NCI-H1417 treated with DMSO at 0.1 percent for 48 hours (cell line): Measurements from ENCODE around the gene CNN3.

ENCODE experiments used
- DNase-seq: peaks from one replicate; lab custom pipeline; 2025; lab: John Stamatoyannopoulos, UW

Gene CNN3

GRCh38 chr1:94887603-94888171 lies 39.2 kb downstream of the CNN3 start:
- DNase-seq = no peak

GRCh38 chr1:94887106-94887505 lies 39.8 kb downstream of the CNN3 start:
- DNase-seq = no peak

- DNase-seq = no peak
Measured at GRCh38 chr1:94886361-94886760, 40.5 kb downstream of the CNN3 start.

- DNase-seq = no peak
Measured at GRCh38 chr1:94884507-94884906, 42.4 kb downstream of the CNN3 start.

DNA sequence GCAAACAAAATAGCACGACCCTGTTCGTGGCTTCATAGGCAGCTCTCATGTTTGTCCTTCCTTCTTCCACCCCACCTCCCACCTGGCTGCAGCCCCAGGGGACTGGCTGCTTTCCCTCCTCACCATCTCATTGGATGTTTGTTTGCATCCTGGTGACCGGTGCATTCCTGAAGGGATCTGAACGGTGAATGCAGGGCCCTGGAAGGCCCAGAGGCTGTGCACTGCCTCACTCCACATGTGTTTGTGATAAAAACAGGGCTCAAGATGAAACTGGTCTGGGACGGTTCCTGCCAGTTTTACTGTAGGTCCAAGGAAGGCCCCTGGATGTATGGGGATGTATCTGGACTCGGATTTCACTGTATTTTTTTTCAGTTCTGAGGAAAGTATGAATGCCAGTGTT lies 42.8 kb downstream of the CNN3 start:
- no peak for DNase-seq

DNA sequence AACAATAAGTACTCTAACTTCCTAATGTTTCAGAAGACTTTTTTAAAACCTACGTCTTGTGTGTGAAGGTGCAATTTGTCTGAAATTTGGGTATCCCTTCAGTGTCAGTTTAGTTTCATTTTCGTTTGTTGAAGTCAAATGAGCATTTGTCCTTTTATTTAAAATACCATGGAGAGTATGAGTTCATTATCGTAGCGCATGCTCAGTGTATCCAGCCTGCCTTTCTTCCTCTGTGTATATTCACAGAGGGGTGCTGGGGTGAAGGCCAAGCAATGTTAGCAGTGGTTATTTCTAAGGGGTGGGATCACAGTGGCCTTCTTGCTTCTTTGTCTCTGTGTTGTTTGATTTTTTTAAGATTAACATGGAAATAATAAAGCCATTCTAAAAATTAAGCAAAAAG lies 43.2 kb downstream of the CNN3 start:
- no peak for DNase-seq

- no peak for DNase-seq
Measured at GRCh38 chr1:94878329-94878728, 48.6 kb downstream of the CNN3 start.

DNA sequence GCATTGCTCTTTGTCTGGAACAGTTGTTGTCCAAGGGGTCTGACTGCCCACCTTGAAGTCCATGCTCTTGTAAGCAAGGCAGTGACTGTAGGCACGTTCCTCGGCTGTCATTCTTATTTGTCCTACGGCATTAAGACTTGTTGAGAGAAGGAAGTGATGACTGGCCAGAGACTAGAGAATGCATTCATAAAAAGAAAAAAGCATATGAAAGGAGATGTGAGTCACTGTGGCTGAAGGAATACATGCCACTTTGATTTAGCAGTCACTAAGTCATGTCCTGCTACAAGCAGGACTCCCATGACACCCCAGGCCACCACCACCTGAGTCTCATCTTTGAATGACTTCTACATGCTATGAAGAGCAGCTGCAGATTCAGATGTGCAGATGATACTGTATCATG lies 50.5 kb downstream of the CNN3 start:
- no peak for DNase-seq

- DNase-seq = no peak
Measured at GRCh38 chr1:94875794-94876193, 51.1 kb downstream of the CNN3 start.

GRCh38 chr1:94874423-94874822 lies 52.5 kb downstream of the CNN3 start:
- DNase-seq = no peak

GRCh38 chr1:94873520-94874351 lies 53.2 kb downstream of the CNN3 start:
- DNase-seq = no peak

DNA sequence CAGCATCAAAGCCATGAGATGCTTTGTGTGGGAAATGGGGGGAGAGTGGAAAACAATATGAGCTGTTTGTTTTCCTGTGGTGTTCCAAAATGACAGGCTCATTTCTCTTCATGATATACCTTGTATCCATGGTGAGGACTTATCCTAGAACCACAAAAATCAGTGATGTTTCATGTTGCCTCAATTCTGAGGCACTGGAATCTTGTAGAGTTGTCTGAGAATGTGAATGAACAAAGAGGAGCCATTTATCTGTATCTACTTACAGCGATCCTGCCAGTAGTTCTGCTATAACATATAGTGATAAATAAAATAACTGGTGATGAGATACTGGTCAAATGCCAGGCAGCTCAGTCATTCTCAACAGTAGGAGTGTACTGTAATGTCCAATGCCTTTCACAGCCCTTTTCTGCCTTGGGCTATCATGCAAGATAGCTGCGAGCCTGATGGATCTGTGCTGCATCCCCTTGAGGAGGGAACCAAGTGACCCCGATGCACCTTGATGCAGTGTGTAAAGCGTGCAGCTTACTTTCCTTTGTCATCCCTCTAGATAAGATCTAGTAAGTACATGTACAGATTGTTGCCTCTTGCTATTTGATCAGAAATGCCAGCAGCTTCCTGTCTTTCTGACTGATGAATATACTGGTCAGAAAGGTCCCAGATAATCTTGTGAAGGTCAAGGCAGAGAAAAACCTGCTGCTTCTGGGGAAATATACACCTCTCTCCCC lies 54.0 kb downstream of the CNN3 start:
- no peak for DNase-seq

GRCh38 chr1:94871031-94871430 lies 55.9 kb downstream of the CNN3 start:
- DNase-seq = no peak

GRCh38 chr1:94866164-94866807 lies 60.6 kb downstream of the CNN3 start:
- no peak for DNase-seq

DNA sequence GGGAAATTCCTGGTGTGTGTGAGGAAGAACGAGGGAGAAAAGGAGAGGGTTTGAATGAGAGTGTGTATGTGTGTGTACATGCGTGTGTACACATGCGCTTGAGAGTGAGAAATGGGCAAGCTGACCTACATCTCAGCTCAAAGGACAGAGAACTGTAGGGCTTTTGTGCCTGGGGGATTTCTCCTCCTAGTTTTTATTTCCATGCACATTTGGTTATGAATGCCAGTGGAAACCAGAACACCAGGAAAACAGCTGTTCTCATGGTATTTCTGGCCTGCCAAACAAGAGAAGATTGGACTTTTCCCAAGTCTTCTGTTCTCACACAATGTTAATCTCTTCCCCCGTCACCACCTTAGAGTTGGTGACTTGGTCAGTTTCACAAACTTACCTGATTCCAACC lies 61.5 kb downstream of the CNN3 start:
- no peak for DNase-seq

GRCh38 chr1:94864821-94865220 lies 62.1 kb downstream of the CNN3 start:
- no peak for DNase-seq

GRCh38 chr1:94863919-94864318 lies 63.0 kb downstream of the CNN3 start:
- no peak for DNase-seq

DNA sequence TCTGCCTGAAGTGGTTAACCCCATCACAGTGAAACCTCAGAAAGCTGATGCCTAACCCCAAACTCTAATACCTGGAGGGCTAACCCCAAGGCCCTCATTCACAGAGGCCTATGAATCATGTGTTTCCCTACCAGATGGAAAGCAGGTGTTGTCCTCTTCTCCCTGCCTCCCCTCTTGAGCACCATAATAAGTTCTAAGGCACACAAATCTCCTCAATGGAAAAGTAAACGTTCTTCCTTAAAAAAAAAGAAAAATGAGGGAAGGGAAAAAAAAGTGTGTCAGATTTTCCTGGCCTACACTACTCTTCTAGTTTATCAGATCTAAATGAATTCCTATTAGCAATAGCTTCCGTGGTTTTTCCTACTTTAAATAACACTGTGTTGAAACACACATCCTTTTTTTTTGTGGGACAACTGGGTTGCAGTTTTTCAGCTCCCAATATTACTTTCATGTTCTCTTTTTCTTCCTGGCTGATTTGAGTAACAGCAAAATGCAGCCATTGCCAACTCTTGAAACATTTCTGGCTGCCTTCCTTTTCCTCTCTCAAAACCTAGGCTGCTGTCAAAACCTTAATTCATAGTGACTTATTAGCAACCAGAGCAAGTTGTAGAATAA lies 63.5 kb downstream of the CNN3 start:
- no peak for DNase-seq

- DNase-seq = no peak
Measured at GRCh38 chr1:94862718-94863117, 64.2 kb downstream of the CNN3 start.

DNA sequence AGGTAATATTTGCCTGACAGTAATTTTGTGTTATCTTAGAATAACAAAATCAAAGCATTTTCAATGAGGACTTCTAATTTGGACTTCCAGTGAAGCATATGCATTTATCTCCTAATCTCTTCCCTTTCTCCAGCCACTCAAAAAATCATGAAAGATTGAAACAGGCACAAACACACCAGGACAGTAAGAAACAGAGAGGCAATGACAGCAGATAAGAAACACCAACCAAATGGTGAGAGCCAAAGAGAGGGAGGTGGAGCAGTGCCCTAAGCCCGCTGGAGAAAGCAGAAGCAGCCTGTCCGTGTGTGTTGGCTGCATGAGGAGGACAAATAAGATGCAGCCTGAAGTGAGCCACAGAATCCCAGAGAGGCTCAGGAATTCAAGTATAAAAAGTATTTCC lies 67.7 kb downstream of the CNN3 start:
- no peak for DNase-seq

DNA sequence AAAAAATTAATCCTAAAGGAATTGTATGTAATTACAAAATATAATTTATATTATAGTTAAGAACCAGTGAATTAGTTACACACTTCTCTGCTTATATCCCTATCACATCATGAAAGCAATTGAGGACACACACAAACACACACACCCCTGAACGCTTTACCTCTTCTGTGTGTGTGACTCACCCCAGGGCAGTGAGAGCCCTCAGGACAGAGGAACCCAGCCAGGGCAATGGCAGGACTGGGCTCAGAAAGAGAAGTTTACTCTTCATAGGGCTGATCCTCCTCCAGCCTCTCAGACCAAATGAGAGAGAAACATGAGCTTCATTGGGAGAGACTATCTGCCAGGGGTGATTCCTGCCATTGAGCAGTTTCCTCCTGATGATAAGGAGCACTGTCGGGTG lies 68.6 kb downstream of the CNN3 start:
- DNase-seq = no peak

DNA sequence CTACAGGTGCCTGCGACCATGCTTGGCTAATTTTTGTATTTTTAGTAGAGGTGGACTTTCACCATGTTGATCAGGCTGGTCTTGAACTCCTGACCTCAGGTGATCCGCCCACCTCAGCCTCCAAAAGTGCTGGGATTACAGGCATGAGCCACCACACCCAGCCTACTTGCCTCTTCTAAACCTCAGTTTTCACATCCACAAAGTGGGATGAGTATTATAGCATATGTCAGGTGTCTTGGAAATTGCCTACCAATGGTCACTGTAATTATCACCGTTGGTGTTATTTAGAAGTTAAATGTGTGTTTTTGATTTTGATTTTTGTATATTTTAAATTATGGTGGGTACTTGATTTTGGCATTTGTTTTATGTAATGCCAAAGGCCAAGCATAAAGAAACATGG lies 70.0 kb downstream of the CNN3 start:
- no peak for DNase-seq
